NB4 (cell line): ENCODE results near the gene SPANXD.

Source experiments
- DNase-seq: peaks from one replicate; pipeline ENCODE4 v3.0.0; 2010; ENCODE audit warnings: low read depth
- H3K4me3 ChIP-seq: one replicate; pipeline ENCODE4 v1.5.1; 2011; ENCODE audit warnings: mild to moderate bottlenecking, low read depth, low read length, moderate library complexity
- MYC ChIP-seq: IDR thresholded peaks from 2 replicates; pipeline ENCODE4 v1.6.1; 2011; ENCODE audit warnings: low read depth, low read length
- POLR2A ChIP-seq: IDR thresholded peaks from 2 replicates; pipeline ENCODE4 v1.6.1; 2011; ENCODE audit warnings: mild to moderate bottlenecking; ENCODE audit not compliant: insufficient read length; ENCODE audit errors: extremely low read depth
- TF ChIP-seq, protein P1 (sequence below): IDR thresholded peaks from one replicate; pipeline ENCODE4 v1.5.1; 2012; ENCODE audit warnings: low read depth, low read length
- TF ChIP-seq, protein P2 (sequence below): IDR thresholded peaks from 2 replicates; pipeline ENCODE4 v1.6.1; 2011; ENCODE audit warnings: low read depth, low read length

Gene SPANXD

DNA sequence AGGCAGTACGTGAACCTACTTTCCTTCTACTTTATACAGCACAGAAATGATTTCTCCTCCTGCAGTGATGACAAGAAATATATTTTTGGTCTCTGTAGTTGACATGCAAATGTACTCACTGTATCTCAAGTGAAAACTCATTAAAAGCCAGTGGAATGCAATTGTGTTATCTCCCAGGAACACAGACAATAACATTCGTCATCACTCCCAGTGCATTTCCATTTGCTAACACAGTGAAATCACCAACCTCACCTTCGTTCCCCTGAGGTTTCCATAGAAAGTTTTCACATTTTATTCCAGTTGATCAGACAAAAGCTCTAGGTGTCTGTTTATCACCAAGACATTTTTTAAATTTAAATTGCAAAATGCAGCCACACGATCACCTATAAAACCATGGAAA, 2.5 kb upstream of the SPANXD start:
- DNase-seq, result no peak
- H3K4me3 ChIP-seq, result no peak overlapping the region
- no peak for TF ChIP-seq POLR2A
- TF ChIP-seq MYC, result no peak
- TF ChIP-seq, protein P1, sequence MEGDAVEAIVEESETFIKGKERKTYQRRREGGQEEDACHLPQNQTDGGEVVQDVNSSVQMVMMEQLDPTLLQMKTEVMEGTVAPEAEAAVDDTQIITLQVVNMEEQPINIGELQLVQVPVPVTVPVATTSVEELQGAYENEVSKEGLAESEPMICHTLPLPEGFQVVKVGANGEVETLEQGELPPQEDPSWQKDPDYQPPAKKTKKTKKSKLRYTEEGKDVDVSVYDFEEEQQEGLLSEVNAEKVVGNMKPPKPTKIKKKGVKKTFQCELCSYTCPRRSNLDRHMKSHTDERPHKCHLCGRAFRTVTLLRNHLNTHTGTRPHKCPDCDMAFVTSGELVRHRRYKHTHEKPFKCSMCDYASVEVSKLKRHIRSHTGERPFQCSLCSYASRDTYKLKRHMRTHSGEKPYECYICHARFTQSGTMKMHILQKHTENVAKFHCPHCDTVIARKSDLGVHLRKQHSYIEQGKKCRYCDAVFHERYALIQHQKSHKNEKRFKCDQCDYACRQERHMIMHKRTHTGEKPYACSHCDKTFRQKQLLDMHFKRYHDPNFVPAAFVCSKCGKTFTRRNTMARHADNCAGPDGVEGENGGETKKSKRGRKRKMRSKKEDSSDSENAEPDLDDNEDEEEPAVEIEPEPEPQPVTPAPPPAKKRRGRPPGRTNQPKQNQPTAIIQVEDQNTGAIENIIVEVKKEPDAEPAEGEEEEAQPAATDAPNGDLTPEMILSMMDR, result no peak
- TF ChIP-seq, protein P2, sequence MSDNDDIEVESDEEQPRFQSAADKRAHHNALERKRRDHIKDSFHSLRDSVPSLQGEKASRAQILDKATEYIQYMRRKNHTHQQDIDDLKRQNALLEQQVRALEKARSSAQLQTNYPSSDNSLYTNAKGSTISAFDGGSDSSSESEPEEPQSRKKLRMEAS, result no peak

DNA sequence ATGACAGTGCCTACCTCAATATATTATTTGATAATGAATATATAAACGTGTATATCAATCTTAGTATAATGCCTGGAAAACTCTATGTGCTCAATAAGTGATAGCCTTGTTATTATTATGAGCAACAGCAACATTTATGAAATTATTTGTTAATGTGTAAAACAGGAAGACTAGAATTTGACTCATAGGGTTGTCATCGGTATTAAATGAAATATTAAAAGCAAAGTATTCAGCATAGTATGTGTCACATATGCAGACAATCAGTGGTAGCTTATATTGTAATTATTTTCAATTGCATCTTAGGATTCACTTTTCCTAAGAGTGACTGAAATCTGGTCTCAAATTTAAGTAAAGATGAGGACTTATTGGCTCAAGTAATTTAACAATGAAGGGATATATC, 24.6 kb downstream of the SPANXD start:
- TF ChIP-seq, protein P2, result no peak
- TF ChIP-seq POLR2A (no peak), MYC (no peak)
- TF ChIP-seq, protein P1, result no peak
- no peak overlapping the region for H3K4me3 ChIP-seq
- no peak for DNase-seq

DNA sequence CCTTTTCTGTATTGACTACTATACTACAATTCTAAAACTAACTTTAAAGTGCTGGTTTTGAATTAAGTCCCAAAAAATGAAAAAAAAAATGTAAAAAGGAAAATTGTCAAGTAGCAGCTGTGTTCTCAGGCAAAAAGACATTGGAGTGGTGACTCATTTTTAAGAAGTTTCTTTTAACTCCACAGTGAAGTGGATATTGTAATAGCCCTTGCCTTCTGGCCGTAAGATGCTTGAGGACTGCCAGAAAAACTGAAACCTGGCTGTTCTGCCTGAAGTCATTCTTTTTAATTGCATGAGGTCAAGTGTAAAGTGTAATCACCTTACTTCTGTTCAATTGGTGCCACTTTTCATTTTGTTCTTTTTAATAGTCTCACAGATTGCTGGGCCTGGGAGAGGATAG, 28.9 kb downstream of the SPANXD start:
- no peak for DNase-seq
- TF ChIP-seq, protein P1, result no peak
- H3K4me3 ChIP-seq, result no peak overlapping the region

DNA sequence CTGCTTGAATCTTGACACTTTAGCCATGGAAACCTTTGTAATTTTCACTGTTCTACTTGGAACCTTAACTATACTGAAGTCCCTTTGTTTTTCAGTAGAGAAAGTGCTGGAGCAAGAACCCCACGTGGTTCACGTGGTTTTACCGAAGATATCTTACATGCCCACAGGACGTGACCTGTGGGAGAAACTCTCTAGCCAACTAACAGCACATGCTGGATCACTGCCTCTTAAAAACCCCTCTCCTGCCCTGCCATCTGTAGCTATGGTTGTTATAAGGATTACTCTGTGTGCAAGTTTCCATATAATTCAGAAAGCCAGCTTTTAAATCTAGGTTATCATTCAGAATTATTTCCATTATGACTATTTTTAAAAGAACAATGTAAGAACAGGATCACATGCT, 30.2 kb downstream of the SPANXD start:
- DNase-seq, result no peak
- H3K4me3 ChIP-seq, result no peak overlapping the region
- TF ChIP-seq MYC (no peak), POLR2A (no peak)
- TF ChIP-seq, protein P1, result no peak
- TF ChIP-seq, protein P2, result no peak

DNA sequence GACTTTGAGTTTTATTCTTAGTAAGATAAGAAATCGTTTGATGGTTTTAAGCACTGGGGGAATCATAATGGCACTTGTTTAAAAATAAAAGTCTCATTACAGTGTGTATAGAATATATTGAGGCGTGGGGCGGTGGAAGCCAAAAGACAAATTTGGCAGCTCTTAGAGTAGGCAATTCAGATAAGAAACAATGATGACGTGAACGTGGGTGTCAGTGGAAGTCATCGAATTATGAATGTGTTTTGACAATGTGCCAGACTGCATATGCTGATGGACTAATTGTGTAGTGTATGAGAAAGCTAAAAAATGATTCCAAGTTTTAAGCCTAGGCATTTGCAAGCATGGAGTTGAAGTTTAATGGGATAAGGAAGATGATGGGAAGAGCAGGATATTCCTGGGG, 35.8 kb downstream of the SPANXD start:
- TF ChIP-seq MYC (no peak), POLR2A (no peak)
- TF ChIP-seq, protein P2, result no peak
- TF ChIP-seq, protein P1, result no peak
- no peak for DNase-seq
- H3K4me3 ChIP-seq, result no peak overlapping the region

DNA sequence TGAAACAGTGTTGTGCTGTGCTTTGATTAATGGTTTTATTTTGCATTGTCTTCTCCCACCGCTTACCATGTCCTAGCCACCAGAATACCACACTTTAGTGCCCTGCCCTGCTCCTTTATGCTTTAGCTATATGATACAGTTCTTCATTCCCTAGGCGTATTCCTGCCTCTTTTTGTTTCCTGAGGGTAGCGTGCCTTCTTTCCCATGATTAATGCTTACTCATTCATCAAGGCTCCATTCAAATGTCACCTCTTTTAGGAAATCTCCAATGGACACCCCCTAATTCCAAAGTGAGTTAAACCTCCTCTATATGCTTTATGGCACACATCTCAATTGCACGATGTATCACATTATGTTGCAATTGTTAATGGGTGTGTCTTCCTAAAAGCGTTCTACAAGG, 46.3 kb downstream of the SPANXD start:
- no peak for TF ChIP-seq POLR2A
- H3K4me3 ChIP-seq, result no peak overlapping the region
- DNase-seq, result no peak
